ENCODE results near the gene NPAS3.
A peak's percentile ranks its signal among the peaks of the same experiment; 100 is the strongest.

Gene NPAS3

DNA sequence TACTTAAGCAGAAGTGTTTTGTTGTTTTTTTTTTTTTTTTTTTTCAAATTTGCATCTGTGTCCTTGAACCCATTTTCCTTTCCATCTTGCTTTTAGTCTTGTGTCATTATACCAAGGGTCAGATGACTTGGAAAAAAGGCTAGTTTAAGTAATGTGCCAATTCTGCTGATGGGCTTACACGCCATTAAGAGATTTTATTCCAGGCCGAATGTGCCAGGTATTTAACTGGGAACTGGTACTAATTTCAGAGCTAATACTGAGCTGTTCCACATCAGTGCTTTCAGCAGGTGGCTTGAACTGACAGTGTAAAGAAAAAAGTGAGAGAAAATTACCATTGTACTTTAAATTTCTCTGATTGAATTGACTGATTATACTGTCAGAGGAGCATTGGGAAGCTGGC lies 224.9 kb downstream of the NPAS3 start:
- Histone ChIP-seq H3K27ac (no peak overlapping the region), H3K4me1 (peaks cover 0 to 4% (median 0%) of the 10 kb centered on the region in 10 experiments; a peak in 4 of 20 replicates), H3K4me3 (no peak overlapping the region), H4K20me1 (no peaks in the 10 kb centered on the region), H3K36me3 (no peaks in the 10 kb centered on the region), H3K9ac (no peak overlapping the region), H3K9me3 (replicated peaks in 1 of 11) (no peaks in the 10 kb centered on the region), H3K4me2 (no peak overlapping the region), H3K27me3 (no peaks in the 10 kb centered on the region)
- no peak for TF ChIP-seq Cebpa-rat (IDR thresholded peaks at IDR 0.05)

DNA sequence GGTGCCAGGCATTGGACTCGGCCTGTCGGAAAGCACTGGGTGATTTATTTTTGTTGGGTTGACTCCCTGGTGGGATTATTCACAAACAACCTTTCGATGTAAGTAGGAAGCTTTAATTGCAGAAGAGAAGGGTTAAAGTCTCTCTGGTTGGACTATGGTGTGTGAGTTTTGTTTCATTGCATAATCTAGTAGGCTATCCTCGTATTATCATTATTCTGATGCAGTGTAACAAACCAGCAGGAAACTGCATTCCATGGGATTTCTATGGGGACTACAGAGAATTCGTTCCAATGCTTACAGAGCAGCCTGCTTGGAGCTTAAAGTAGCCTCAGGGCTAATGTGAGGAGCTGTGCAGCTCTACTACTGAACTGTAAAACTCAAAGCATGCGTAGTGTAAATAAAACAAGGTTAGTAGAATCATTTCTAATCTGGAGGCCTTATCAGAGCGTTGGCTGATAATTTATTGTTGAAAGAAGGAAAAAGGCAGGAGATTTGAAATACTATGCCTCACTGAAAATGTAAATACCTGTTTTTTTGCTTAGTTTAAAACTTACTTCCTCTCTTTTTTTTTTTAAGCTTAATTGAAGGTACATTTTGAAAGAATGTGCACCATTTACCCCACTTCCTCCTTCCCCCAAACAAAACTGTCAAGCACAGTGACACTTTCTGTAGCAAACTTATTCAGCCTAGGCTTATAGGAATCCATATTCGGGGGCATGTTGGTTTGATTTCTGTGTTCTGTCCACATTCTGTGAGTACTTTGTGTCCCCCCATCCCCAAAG lies 226.7 kb downstream of the NPAS3 start:
- H3K9ac ChIP-seq, result no peak overlapping the region
- H3K4me3 ChIP-seq, result no peak overlapping the region
- peaks cover 0 to 4% (median 0%) of the 10 kb centered on the region in 10 experiments; a peak in 4 of 20 replicates for H3K4me1 ChIP-seq
- H3K4me2 ChIP-seq, result peak overlapping the region in 4 of 11 experiments; percentile 4 to 20 (median 8); a peak in 1 of 22 replicates
- no peak overlapping the region for H3K27ac ChIP-seq
- H3K36me3 ChIP-seq, result no peaks in the 10 kb centered on the region
- no peaks in the 10 kb centered on the region for H3K9me3 ChIP-seq (replicated peaks in 1 of 11)
- H4K20me1 ChIP-seq, result no peaks in the 10 kb centered on the region
- no peaks in the 10 kb centered on the region for H3K27me3 ChIP-seq
- no peak for TF ChIP-seq Cebpa-rat (IDR thresholded peaks at IDR 0.05)

DNA sequence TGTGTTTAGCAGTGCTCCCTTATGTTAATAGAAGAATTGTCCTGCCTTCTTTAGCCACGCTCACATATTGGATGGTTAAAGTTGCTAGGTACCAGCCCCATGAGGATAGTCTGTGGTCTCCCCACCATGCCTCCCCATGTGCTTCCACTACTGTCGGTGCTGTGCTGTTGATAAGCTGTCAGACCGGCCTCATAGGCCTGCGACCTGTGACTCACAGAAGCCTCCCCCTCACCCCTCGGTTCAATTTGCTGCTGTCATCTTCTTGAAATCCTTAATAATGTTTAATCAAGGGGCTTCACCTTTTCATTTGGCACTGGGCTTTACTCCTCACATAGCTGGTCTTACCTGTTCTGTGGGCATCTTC lies 227.2 kb downstream of the NPAS3 start:
- H3K4me2 ChIP-seq, result peak overlapping the region in 4 of 11 experiments; percentile 4 to 20 (median 8); a peak in 1 of 22 replicates
- H3K9me3 ChIP-seq (replicated peaks in 1 of 11), result no peaks in the 10 kb centered on the region
- no peaks in the 10 kb centered on the region for H4K20me1 ChIP-seq
- H3K27me3 ChIP-seq, result no peaks in the 10 kb centered on the region
- no peaks in the 10 kb centered on the region for H3K36me3 ChIP-seq
- no peak overlapping the region for H3K9ac ChIP-seq
- H3K4me1 ChIP-seq, result peaks cover 0 to 4% (median 0%) of the 10 kb centered on the region in 10 experiments; a peak in 4 of 20 replicates
- no peak overlapping the region for H3K27ac ChIP-seq
- TF ChIP-seq Cebpa-rat (IDR thresholded peaks at IDR 0.05), result no peak
- H3K4me3 ChIP-seq, result no peak overlapping the region

DNA sequence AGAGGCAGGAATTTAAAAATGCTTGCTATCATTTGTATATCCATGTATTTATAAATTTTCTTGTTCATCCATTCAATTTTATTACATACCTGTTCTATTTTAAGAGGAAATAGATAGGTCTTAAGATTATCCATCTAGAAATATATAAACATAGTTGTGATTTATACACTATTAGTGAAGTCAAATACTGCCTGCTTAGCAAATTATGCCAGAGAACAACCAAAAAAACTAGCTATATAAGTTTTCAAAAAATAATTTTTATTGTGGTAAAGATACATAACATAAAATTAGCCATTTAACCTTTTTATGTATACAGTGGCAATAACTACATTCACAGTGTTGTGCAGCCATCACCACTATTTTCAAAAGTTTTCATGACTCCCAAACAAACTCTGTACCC lies 237.3 kb downstream of the NPAS3 start:
- H3K4me3 ChIP-seq, result no peak overlapping the region
- no peaks in the 10 kb centered on the region for H3K9me3 ChIP-seq (replicated peaks in 1 of 11)
- no peak overlapping the region for H3K27ac ChIP-seq
- no peak overlapping the region for H3K9ac ChIP-seq
- H3K27me3 ChIP-seq, result no peaks in the 10 kb centered on the region
- no peak overlapping the region for H3K4me2 ChIP-seq
- no peaks in the 10 kb centered on the region for H3K36me3 ChIP-seq
- H4K20me1 ChIP-seq, result no peaks in the 10 kb centered on the region
- no peaks in the 10 kb centered on the region for H3K4me1 ChIP-seq
- TF ChIP-seq Cebpa-rat (IDR thresholded peaks at IDR 0.05), result no peak

DNA sequence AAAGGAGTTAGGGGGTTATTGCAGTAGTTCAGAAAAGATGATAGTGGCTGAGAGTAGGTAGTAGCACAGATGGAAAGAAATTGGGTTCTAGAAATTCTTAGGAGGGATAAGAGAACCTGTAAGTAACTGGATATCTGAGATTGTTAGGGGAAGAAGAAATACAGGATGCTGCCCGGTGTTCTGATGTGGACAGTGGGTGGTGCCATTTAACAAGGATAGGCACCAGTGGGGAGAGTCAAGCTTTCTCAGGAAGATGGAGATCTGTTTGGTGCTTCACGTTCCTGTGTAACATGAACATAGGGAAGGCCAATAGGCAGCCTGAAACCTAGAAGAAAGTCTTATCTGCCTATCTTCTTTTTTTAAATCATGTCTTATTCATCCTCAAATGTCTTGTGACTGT lies 245.9 kb downstream of the NPAS3 start:
- no peak overlapping the region for H3K4me2 ChIP-seq
- H4K20me1 ChIP-seq, result no peaks in the 10 kb centered on the region
- H3K27ac ChIP-seq, result no peak overlapping the region
- H3K27me3 ChIP-seq, result no peaks in the 10 kb centered on the region
- H3K36me3 ChIP-seq, result no peaks in the 10 kb centered on the region
- H3K9me3 ChIP-seq (replicated peaks in 1 of 11), result no peaks in the 10 kb centered on the region
- H3K4me1 ChIP-seq, result no peaks in the 10 kb centered on the region
- no peak for TF ChIP-seq Cebpa-rat (IDR thresholded peaks at IDR 0.05)
- H3K4me3 ChIP-seq, result no peak overlapping the region
- no peak overlapping the region for H3K9ac ChIP-seq

DNA sequence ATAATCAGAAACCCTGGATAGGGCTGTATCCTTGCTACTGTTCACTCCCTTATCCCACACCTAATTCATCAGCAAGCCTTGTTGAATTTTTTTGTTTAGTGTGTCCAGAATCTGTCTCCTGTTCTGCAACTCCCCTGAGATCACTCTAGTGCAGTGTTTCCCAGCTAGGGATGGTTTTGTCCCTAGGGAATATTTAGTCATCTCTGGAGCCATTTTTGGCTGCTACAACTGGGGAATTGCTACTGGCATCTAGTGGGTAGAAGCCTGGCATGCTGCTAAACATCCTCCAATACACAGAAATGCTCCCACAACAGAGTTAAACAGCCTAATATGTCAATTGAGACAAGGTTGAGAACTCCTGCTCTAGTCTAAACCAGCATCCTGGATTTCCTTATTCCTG lies 248.0 kb downstream of the NPAS3 start:
- Histone ChIP-seq H3K36me3 (no peaks in the 10 kb centered on the region), H3K4me3 (no peak overlapping the region), H3K4me1 (no peaks in the 10 kb centered on the region), H3K9ac (no peak overlapping the region), H4K20me1 (no peaks in the 10 kb centered on the region), H3K27me3 (no peaks in the 10 kb centered on the region), H3K27ac (no peak overlapping the region), H3K9me3 (replicated peaks in 1 of 11) (no peaks in the 10 kb centered on the region), H3K4me2 (no peak overlapping the region)
- no peak for TF ChIP-seq Cebpa-rat (IDR thresholded peaks at IDR 0.05)

DNA sequence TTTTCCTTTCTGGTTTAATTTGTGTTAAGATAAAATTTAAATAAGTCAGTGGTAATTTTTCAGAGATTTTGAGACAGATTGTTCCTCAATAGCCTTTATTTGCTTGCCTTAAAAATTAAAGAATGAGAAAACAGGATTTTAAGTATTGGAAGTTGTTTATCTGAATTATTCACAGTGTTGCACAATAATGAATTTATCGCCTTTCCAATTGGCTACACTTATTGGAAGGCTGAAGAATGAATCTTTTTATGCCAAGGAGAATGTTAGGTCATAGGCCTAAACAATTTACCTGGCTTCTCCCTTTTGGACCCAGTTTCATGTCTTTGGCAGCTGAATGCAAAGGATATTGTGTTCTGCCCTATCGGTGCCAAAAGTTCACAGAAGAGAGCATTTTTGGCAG lies 250.2 kb downstream of the NPAS3 start:
- TF ChIP-seq Cebpa-rat (IDR thresholded peaks at IDR 0.05), result no peak
- Histone ChIP-seq H3K9me3 (replicated peaks in 1 of 11) (no peaks in the 10 kb centered on the region), H3K36me3 (no peaks in the 10 kb centered on the region), H3K9ac (no peak overlapping the region), H3K4me3 (no peak overlapping the region), H4K20me1 (no peaks in the 10 kb centered on the region), H3K4me1 (no peaks in the 10 kb centered on the region), H3K4me2 (no peak overlapping the region), H3K27me3 (no peaks in the 10 kb centered on the region), H3K27ac (no peak overlapping the region)

DNA sequence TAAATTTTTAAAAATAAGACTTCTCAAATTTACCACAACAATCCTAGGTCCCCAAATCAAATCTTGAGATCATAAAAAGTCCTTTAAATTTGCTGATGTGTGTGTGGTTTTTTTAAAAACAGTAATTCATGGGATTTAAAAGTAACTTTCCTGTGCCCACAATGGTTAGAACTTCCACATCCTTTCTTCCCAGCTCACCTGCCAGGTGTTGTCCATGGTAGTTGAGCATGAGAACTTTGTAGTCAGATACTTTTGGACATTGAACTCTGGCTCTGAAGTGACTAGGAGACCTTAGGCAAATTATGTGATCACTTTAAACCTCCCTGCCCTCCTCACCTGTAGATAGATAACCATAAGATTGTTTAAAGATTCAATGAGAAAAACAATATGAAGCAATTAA lies 253.2 kb downstream of the NPAS3 start:
- H3K27ac ChIP-seq, result no peak overlapping the region
- no peak for TF ChIP-seq Cebpa-rat (IDR thresholded peaks at IDR 0.05)
- H3K4me2 ChIP-seq, result no peak overlapping the region
- H3K27me3 ChIP-seq, result no peaks in the 10 kb centered on the region
- no peaks in the 10 kb centered on the region for H3K36me3 ChIP-seq
- no peak overlapping the region for H3K9ac ChIP-seq
- no peaks in the 10 kb centered on the region for H4K20me1 ChIP-seq
- H3K9me3 ChIP-seq (replicated peaks in 1 of 11), result no peaks in the 10 kb centered on the region
- no peak overlapping the region for H3K4me3 ChIP-seq
- H3K4me1 ChIP-seq, result no peaks in the 10 kb centered on the region

DNA sequence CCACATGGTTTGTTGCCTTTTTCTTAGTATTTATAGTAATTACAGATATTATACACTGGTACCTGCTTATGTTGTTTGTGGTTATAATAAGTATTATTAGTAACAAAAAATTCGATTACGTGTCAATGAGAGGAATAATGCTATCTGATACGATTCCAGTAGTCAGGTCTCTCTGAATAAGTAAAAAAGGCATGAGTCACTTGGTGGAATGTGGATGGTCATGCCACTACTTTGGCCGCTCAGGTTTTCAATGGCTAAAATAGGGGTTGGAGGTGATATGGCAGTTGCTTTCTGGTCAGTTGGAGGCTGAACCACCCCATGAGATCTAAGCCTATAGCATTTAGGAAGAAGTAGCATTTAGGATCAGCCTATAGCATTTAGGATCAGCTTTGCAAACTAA lies 255.9 kb downstream of the NPAS3 start:
- H3K4me2 ChIP-seq, result no peak overlapping the region
- no peak overlapping the region for H3K9ac ChIP-seq
- H4K20me1 ChIP-seq, result no peaks in the 10 kb centered on the region
- peaks cover 12 to 18% (median 16%) of the 10 kb centered on the region in 11 experiments; a peak in 21 of 22 replicates for H3K9me3 ChIP-seq (replicated peaks in 1 of 11)
- TF ChIP-seq Cebpa-rat (IDR thresholded peaks at IDR 0.05), result no peak
- no peaks in the 10 kb centered on the region for H3K36me3 ChIP-seq
- no peaks in the 10 kb centered on the region for H3K4me1 ChIP-seq
- H3K27ac ChIP-seq, result no peak overlapping the region
- no peak overlapping the region for H3K4me3 ChIP-seq
- no peaks in the 10 kb centered on the region for H3K27me3 ChIP-seq

DNA sequence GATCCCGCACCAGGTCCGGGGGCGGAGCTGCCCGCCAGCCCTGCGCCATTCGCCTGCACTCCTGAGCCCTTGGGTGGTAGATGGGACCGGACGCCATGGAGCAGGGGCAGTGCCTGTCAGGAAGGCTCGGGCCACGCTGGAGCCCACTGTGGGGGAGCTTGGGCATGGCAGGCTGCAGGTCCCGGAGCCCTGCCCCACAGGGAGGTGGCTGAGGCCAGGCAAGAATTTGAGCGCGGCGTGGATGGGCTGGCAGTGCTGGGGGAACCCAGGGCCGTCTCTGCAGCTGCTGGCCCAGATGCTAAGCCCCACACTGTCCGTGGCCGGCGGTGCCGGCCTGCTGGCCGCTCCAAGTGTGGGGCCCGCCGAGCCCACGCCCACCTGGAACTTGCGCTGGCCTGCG lies 260.0 kb downstream of the NPAS3 start:
- Histone ChIP-seq H3K4me2 (no peak overlapping the region), H4K20me1 (no peaks in the 10 kb centered on the region), H3K27ac (no peak overlapping the region), H3K4me1 (no peaks in the 10 kb centered on the region), H3K36me3 (no peaks in the 10 kb centered on the region), H3K9me3 (replicated peaks in 1 of 11) (peaks cover 12 to 18% (median 16%) of the 10 kb centered on the region in 11 experiments; a peak in 21 of 22 replicates), H3K27me3 (no peaks in the 10 kb centered on the region), H3K9ac (no peak overlapping the region), H3K4me3 (no peak overlapping the region)
- TF ChIP-seq Cebpa-rat (IDR thresholded peaks at IDR 0.05), result no peak

All from BLaER1 treated with 17β-estradiol and CSF1 and Interleukin-3, amounts not matched to agents 10 nM and 100 nM (cell line).